H1 (cell line): ENCODE data around the gene PCSK9. TPM values are rescaled to one million over a fixed set of nuclear protein-coding genes. Genes with fewer than 3 reads are reported as not detected.

Experiments
- BCL11A ChIP-seq, 2 experiments: IDR thresholded peaks; one replicate each; pipeline ENCODE4 v1.6.1; 2011; ENCODE audit warnings: low read depth in 2 of 2, low read length in 2 of 2, mild to moderate bottlenecking in 2 of 2
- CBX5 ChIP-seq: fragments of 300-800, 300-1000 bp; sonication (generic); IDR thresholded peaks from 2 replicates; pipeline ENCODE4 v1.7.1; 2016; ENCODE audit warnings: antibody characterized with exemption, low read length, low read depth
- CHD7 ChIP-seq: fragments of 300-600 bp; sonication (generic); IDR thresholded peaks from 2 replicates; pipeline ENCODE4 v1.7.1; 2012; ENCODE audit warnings: low read length, moderate library complexity, mild to moderate bottlenecking, inconsistent platforms; ENCODE audit not compliant: insufficient replicate concordance
- GTF2F1 ChIP-seq: IDR thresholded peaks from 2 replicates; pipeline ENCODE4 v1.6.1; 2012; ENCODE audit warnings: low read depth, low read length, improper control_type of control experiment, borderline replicate concordance
- polyA plus RNA-seq, 7 experiments: library from polyadenylated mRNA; depleted of rRNA in 3 of 7; stranded (reverse) in 5 of 7; unstranded in 2 of 7; fragments of >200 nt in 5 of 7; fragments of 200-250 nt in 2 of 7; gene quantifications; 1 replicate in 5 of 7; 2 replicates in 1 of 7; 4 replicates in 1 of 7; pipeline versions ENCODE4 v1.2.1 to v1.2.3, GENCODE V29; 2011 to 2013; ENCODE audit warnings: missing spikeins in 2 of 7, mixed read lengths in 2 of 7
- total RNA-seq: library from RNA; stranded (reverse); fragmentation: NEBNext Ultra II Directional; extraction: Animal tissue kit (Norgen Biotek cat#: 25700); gene quantifications from 2 replicates; pipeline ENCODE4 v1.2.1, GENCODE V29; 2021

Gene PCSK9
- total and polyA plus RNA-seq, 2 of the 8 experiments (the other 6 are each of a cell fraction or from before 2014, with no cell fraction given), result 22.3 to 32.3 TPM

GRCh38 chr1:54991939-54992338, 47.4 kb upstream of the PCSK9 start (continued):
- TF ChIP-seq CHD7, result no peak
- TF ChIP-seq CBX5, result no peak
- TF ChIP-seq GTF2F1, result no peak
- TF ChIP-seq BCL11A (IDR thresholded peaks at IDR 0.05; ENCODE audit: low read depth in 2 of 2, low read length in 2 of 2), result no peak
